DND-41 (cell line): ENCODE results near the gene SCNM1.

ENCODE experiments used
- EZH2 ChIP-seq: IDR thresholded peaks from 3 replicates; pipeline ENCODE4 v1.6.1; 2012; ENCODE audit warnings: borderline replicate concordance, low read depth, mild to moderate bottlenecking, moderate library complexity, low read length, inconsistent platforms; ENCODE audit not compliant: severe bottlenecking
- TF ChIP-seq, protein P1 (sequence below): IDR thresholded peaks from 2 replicates; pipeline ENCODE4 v1.5.1; 2012; ENCODE audit warnings: borderline replicate concordance, low read length, moderate library complexity, mild to moderate bottlenecking; ENCODE audit not compliant: poor library complexity, severe bottlenecking; ENCODE audit errors: extremely low read depth

GRCh38 chr1:151187205-151187604 lies 21.3 kb downstream of the SCNM1 start:
- TF ChIP-seq, protein P1, sequence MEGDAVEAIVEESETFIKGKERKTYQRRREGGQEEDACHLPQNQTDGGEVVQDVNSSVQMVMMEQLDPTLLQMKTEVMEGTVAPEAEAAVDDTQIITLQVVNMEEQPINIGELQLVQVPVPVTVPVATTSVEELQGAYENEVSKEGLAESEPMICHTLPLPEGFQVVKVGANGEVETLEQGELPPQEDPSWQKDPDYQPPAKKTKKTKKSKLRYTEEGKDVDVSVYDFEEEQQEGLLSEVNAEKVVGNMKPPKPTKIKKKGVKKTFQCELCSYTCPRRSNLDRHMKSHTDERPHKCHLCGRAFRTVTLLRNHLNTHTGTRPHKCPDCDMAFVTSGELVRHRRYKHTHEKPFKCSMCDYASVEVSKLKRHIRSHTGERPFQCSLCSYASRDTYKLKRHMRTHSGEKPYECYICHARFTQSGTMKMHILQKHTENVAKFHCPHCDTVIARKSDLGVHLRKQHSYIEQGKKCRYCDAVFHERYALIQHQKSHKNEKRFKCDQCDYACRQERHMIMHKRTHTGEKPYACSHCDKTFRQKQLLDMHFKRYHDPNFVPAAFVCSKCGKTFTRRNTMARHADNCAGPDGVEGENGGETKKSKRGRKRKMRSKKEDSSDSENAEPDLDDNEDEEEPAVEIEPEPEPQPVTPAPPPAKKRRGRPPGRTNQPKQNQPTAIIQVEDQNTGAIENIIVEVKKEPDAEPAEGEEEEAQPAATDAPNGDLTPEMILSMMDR, result no peak
- no peak for TF ChIP-seq EZH2
